ENCODE data around the gene CRACDL.

The CRACDL gene

GRCh38 chr2:98896416-98896815 is 39.6 kb downstream of the CRACDL start:
- H3K4me3 ChIP-seq (replicated peaks; ENCODE audit: low read depth, low read length), result no peak overlapping the region
- DNase-seq (ENCODE audit: extremely low read depth, low read depth), result no peak
- no peak for TF ChIP-seq CTCF (IDR thresholded peaks at IDR 0.05; ENCODE audit: low read depth, low read length, missing control alignments)

GRCh38 chr2:98895901-98896300 is 40.1 kb downstream of the CRACDL start:
- H3K4me3 ChIP-seq (replicated peaks; ENCODE audit: low read depth, low read length), result no peak overlapping the region
- DNase-seq (ENCODE audit: extremely low read depth, low read depth), result no peak
- no peak for TF ChIP-seq CTCF (IDR thresholded peaks at IDR 0.05; ENCODE audit: low read depth, low read length, missing control alignments)

- DNase-seq (ENCODE audit: extremely low read depth, low read depth), result no peak
- no peak overlapping the region for H3K4me3 ChIP-seq (replicated peaks; ENCODE audit: low read depth, low read length)
- no peak for TF ChIP-seq CTCF (IDR thresholded peaks at IDR 0.05; ENCODE audit: low read depth, low read length, missing control alignments)
Observed at GRCh38 chr2:98895221-98895620, 40.8 kb downstream of the CRACDL start.

GRCh38 chr2:98894331-98895000 is 41.6 kb downstream of the CRACDL start:
- TF ChIP-seq CTCF (IDR thresholded peaks at IDR 0.05; ENCODE audit: low read depth, low read length, missing control alignments), result no peak
- DNase-seq (ENCODE audit: extremely low read depth, low read depth), result no peak
- no peak overlapping the region for H3K4me3 ChIP-seq (replicated peaks; ENCODE audit: low read depth, low read length)

- DNase-seq (ENCODE audit: extremely low read depth, low read depth), result no peak
- no peak overlapping the region for H3K4me3 ChIP-seq (replicated peaks; ENCODE audit: low read depth, low read length)
- TF ChIP-seq CTCF (IDR thresholded peaks at IDR 0.05; ENCODE audit: low read depth, low read length, missing control alignments), result no peak
Observed at GRCh38 chr2:98893911-98894321, 42.1 kb downstream of the CRACDL start.

GRCh38 chr2:98892871-98893270 is 43.2 kb downstream of the CRACDL start:
- no peak for DNase-seq (ENCODE audit: extremely low read depth, low read depth)
- TF ChIP-seq CTCF (IDR thresholded peaks at IDR 0.05; ENCODE audit: low read depth, low read length, missing control alignments), result no peak
- no peak overlapping the region for H3K4me3 ChIP-seq (replicated peaks; ENCODE audit: low read depth, low read length)

GRCh38 chr2:98891591-98891990 is 44.4 kb downstream of the CRACDL start:
- TF ChIP-seq CTCF (IDR thresholded peaks at IDR 0.05; ENCODE audit: low read depth, low read length, missing control alignments), result no peak
- H3K4me3 ChIP-seq (replicated peaks; ENCODE audit: low read depth, low read length), result no peak overlapping the region
- no peak for DNase-seq (ENCODE audit: extremely low read depth, low read depth)
